ENCODE measurements around the gene MAP3K14. TPM values are rescaled to one million over a fixed set of nuclear protein-coding genes. Genes with fewer than 3 reads are reported as not detected.
"Not testable (repeated sequence)": the region's sequence is repeated elsewhere in the genome, so short reads cannot be mapped to it uniquely, and the experiment has no call there.

The MAP3K14 gene
- polyA plus RNA-seq, 3 donors: 1.4 to 29.9 (median 3.8) TPM

GRCh38 chr17:45302649-45303173, 14.1 kb downstream of the MAP3K14 start:
- H3K36me3 ChIP-seq (replicated peaks in 1 of 2; ENCODE audit: control insufficient read depth in 1 of 2, insufficient read depth in 2 of 2, low read length in 2 of 2): peaks cover 2 to 5% of the 10 kb centered on the region in 2 donors
- intact Hi-C loops (cut with micrococcal nuclease): no loop called here
- peaks cover 0 to 5% (median 0%) of the 10 kb centered on the region in 7 donors for H3K9me3 Mint-ChIP-seq

DNA sequence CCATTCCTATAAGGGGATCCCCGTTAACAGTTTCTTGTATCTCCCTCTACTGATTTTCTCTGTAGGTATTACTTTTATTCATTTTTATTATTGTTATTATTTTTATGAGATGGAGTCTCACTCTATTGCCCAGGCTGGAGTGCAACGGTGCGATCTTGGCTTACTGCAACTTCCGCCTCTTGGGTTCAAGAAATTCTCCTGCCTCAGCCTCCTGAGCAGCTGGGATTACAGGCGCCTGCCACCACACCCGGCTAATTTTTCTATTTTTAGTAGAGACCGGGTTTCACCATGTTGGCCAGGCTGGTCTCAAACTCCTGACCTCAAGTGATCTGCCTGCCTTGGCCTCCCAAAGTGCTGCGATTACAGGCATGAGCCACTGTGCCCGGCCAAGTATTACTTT, 14.6 kb downstream of the MAP3K14 start:
- H3K4me1 ChIP-seq (ENCODE audit: control insufficient read depth in 1 of 2, insufficient read depth in 2 of 2, low read length in 2 of 2): peaks cover 74 to 94% of the 10 kb centered on the region in 2 donors
- H3K9ac ChIP-seq (ENCODE audit: insufficient read depth, low read length, poor library complexity, severe bottlenecking): not testable (repeated sequence)

More at GRCh38 chr17:45302649-45303173, 14.1 kb downstream of the MAP3K14 start:
- H3K27me3 ChIP-seq (ENCODE audit: control insufficient read depth in 2 of 2, insufficient read depth in 2 of 2, low read length in 2 of 2): no peaks in the 10 kb centered on the region
- TF ChIP-seq CTCF (IDR thresholded peaks at IDR 0.05): no peak
- no peak overlapping the region for H3K9ac ChIP-seq (ENCODE audit: insufficient read depth, low read length, poor library complexity, severe bottlenecking)
- Mint-ChIP-seq H3K27ac (peak overlapping the region; percentile 74 to 94 (median 89)), H3K36me3 (peaks cover 28 to 30% of the 10 kb centered on the region in 2 donors), H3K27me3 (ENCODE audit: low read depth in 3 of 3) (peaks cover 0 to 2% (median 0%) of the 10 kb centered on the region in 3 donors), H3K4me3 (peak overlapping the region; percentile 20 to 53), H3K4me1 (peaks cover 84% of the 10 kb centered on the region)
- H3K4me3 ChIP-seq (replicated peaks in 1 of 3; ENCODE audit: low read depth in 2 of 3, low read length in 3 of 3): peak overlapping the region in 1 of 3 experiments; percentile 51
- peaks cover 87% of the 10 kb centered on the region for H3K79me2 ChIP-seq (ENCODE audit: insufficient read depth, low read length)
- H3K27ac ChIP-seq (ENCODE audit: low read depth in 1 of 2, low read length in 2 of 2): peak overlapping the region; percentile 64 to 71
- H3K4me2 ChIP-seq (replicated peaks; ENCODE audit: extremely low read depth, low read length, poor library complexity, severe bottlenecking): peak overlapping the region; percentile 62
- 12% methylated on average over 8 of the region's 10 CpGs for WGBS (ENCODE audit: insufficient coverage)
- no peaks in the 10 kb centered on the region for H3K9me3 ChIP-seq (replicated peaks in 1 of 2; ENCODE audit: control insufficient read depth in 1 of 2, insufficient read depth in 1 of 2, low read length in 2 of 2)
- peaks cover 35% of the 10 kb centered on the region for H4K20me1 ChIP-seq (ENCODE audit: insufficient read depth, low read length)
- H2AFZ ChIP-seq (ENCODE audit: insufficient read depth, low read depth, low read length, poor library complexity, severe bottlenecking): no peak overlapping the region
- H3K4me1 ChIP-seq (ENCODE audit: control insufficient read depth in 1 of 2, insufficient read depth in 2 of 2, low read length in 2 of 2): peaks cover 76 to 94% of the 10 kb centered on the region in 2 donors
- peak in 2 of 3 donors; percentile 44 to 47 for DNase-seq

More for the DNA sequence above, 14.6 kb downstream of the MAP3K14 start:
- peak overlapping the region; percentile 62 for H3K4me2 ChIP-seq (replicated peaks; ENCODE audit: extremely low read depth, low read length, poor library complexity, severe bottlenecking)
- 10% methylated on average over 3 of the region's 9 CpGs for whole genome bisulfite sequencing (ENCODE audit: insufficient coverage)
- H3K9me3 ChIP-seq (replicated peaks in 1 of 2; ENCODE audit: control insufficient read depth in 1 of 2, insufficient read depth in 1 of 2, low read length in 2 of 2); intact Hi-C loops (cut with micrococcal nuclease); H3K4me3 Mint-ChIP-seq; H3K36me3 ChIP-seq (replicated peaks in 1 of 2; ENCODE audit: control insufficient read depth in 1 of 2, insufficient read depth in 2 of 2, low read length in 2 of 2); DNase-seq; H3K27me3 ChIP-seq (ENCODE audit: control insufficient read depth in 2 of 2, insufficient read depth in 2 of 2, low read length in 2 of 2); H3K27me3 Mint-ChIP-seq (ENCODE audit: low read depth in 3 of 3); H2AFZ ChIP-seq (ENCODE audit: insufficient read depth, low read depth, low read length, poor library complexity, severe bottlenecking); H3K9me3 Mint-ChIP-seq: not testable (repeated sequence)
- H3K27ac ChIP-seq (ENCODE audit: low read depth in 1 of 2, low read length in 2 of 2): peak overlapping the region; percentile 64 to 71
- Mint-ChIP-seq H3K4me1 (peaks cover 82% of the 10 kb centered on the region), H3K36me3 (peaks cover 30% of the 10 kb centered on the region in 2 donors), H3K27ac (peak overlapping the region; percentile 74 to 94 (median 89))
- H3K79me2 ChIP-seq (ENCODE audit: insufficient read depth, low read length): peaks cover 90% of the 10 kb centered on the region
- peak overlapping the region in 1 of 3 experiments; percentile 51 for H3K4me3 ChIP-seq (replicated peaks in 1 of 3; ENCODE audit: low read depth in 2 of 3, low read length in 3 of 3)
- H4K20me1 ChIP-seq (ENCODE audit: insufficient read depth, low read length): peaks cover 35% of the 10 kb centered on the region
